HG03378 (cell line): ENCODE measurements around the gene HOXC4.
"Not testable (repeated sequence)": the region's sequence is repeated elsewhere in the genome, so short reads cannot be mapped to it uniquely, and the experiment has no call there.

Experiments
- ATAC-seq: cut with Tn5 transposase; IDR thresholded peaks from one replicate; pipeline ENCODE4 v1.9.1; 2021; ENCODE audit warnings: mild to moderate bottlenecking, moderate library complexity; ENCODE audit not compliant: unreplicated experiment

HOXC4 gene

DNA sequence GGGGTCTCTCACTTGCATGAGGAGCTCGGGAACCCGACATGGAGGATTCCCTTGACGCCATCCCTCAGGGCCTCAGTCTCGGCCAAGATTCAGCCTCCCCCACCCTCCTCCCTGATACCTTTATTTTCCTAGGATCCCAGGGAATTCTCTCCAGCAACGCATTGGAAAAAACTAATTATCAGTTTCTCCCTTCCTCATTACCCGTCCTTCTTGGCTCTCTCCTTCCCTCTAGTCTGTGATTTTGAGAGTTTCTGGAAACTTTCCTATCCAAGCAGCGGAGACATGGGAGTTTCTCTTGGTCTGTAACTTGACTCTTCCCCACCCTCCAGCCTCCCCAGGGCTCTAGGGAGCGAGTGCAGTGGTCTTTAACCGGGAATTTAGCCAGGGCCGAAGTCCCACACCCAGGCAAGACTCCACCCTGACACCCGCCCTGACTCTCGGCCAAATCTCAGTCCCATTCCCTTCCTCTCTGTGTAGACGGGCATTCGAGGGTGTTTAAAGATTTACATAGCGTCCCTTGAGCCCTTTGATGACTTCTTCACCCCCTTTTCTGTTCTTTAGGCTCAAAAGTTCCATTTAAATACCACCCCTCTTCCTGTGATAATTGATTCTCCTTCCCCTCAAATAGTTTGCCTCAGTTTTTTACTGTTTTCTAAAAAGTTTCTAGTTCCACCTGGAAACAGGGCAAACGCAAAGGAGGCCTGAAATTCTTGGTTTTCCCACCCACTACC lies 14.1 kb upstream of the HOXC4 start:
- no peak for ATAC-seq

DNA sequence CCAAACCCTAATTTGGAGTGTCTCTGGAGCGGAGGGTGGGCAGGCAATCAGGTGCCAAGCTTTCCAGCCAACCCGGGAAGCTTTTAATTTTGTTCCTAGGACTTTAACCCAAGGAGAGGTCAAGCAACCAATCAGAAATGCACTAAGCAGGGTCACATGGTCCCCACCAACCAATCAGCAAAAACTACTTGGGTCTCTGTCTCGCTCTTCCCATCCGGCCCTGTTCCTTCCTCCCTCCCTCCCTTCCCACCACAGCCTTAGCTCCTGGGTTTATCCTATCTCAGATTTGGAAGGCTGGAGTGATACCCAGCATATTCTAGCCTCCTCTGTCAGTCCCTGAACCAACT lies 13.5 kb upstream of the HOXC4 start:
- ATAC-seq, result no peak

DNA sequence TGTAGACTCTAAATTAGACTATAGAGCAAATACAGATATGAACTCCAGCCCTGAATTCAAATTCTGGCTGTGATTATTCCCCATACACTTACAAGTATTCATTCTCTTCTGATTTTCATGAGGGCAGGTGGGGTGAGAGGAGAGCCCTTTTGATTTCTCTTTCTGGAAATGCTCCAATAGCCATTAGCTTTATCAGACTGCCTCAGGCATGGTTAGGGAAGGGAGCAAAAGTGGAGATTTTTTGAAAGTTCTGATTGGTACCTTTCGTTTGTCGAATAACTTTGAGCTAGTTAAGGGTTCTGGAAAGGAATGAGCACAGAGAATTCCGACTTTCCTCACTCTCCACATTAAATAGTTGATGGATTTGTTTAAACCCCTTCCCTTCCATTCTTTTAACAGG lies 13.0 kb upstream of the HOXC4 start:
- ATAC-seq, result no peak

DNA sequence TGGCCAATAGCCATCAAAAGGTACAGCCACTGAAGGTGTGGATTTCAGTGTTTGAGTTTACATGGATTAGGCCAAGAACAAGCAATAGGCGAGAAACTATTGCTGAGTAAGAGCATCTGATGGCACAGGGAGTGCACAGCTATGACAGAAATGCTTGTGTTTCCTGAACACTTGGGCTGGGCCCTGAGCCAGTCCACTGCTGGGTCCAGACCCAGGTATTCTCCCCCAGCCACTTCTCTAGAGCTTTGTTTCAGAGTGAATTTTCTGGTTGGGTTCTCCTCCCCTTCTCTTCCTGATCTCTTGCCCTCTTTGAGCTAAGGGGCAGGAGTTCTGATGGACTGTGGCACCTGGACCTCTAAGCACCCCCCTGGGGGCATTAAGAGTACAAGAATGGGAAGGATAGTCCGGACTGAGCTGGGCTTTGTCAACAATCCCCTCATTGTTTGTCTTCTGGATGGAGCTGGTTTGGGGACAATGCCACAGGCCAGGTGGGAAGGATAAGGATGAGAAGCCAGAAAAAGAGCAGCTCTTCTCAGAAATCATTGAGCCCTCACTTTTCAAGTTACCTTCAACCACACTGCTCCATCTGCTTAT lies 12.4 kb upstream of the HOXC4 start:
- ATAC-seq, result no peak

DNA sequence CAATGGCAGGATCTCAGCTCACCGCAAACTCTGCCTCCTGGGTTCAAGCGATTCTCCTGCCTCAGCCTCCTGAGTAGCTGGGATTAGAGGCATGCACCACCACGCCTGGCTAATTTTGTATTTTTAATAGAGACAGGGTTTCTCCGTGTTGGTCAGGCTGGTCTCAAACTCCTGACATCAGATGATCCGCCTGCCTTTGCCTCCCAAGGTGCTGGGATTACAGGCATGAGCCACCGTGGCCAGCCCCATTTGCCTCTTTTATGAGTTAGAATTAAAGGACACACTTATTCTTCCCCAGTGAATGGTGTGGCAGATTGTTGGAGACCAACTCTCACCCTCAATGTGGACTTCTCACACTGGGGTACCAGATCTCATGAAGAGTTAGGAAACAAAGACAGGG lies 11.6 kb upstream of the HOXC4 start:
- not testable (repeated sequence) for ATAC-seq

DNA sequence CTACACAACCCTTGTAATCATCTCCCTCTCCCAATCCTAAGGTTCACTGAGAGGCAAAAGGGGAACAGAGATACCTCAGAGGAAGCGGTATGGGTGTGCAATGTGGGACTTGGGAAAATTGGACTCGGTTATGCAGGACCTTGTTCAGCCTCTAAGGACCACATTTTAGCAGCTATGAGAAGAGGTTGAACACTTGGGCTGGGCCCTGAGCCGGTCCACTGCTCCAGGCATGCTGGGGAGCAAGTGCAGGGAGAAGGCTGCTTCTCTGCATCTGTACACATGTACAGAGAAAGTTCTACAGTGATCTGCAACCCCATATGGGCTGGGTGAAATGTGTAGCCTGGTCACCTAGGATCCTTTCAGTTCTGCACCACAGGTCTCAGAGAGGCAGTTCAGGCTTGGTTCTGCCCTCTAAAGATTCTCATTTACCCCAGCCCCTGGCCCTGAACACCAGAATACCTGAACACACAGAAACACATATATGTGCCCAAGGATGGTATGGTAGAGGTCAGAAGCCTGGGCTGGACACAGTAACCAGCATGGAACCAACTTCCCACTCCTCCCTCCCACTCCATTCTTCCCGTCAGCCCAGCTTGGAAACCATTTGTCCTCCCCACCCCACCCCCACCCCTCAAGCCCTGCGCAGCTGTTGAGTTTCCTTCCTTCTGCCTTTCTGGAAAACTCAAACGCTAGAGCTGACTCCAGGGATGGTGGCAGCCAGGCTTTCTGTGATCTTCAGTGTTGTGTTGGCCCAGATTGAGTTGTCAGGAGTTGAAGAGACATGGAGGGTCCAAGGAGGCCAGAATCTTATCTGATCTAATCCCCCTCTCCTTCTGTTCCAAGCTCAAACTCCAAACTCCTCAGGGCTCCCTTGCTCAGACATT lies 10.4 kb upstream of the HOXC4 start:
- no peak for ATAC-seq

DNA sequence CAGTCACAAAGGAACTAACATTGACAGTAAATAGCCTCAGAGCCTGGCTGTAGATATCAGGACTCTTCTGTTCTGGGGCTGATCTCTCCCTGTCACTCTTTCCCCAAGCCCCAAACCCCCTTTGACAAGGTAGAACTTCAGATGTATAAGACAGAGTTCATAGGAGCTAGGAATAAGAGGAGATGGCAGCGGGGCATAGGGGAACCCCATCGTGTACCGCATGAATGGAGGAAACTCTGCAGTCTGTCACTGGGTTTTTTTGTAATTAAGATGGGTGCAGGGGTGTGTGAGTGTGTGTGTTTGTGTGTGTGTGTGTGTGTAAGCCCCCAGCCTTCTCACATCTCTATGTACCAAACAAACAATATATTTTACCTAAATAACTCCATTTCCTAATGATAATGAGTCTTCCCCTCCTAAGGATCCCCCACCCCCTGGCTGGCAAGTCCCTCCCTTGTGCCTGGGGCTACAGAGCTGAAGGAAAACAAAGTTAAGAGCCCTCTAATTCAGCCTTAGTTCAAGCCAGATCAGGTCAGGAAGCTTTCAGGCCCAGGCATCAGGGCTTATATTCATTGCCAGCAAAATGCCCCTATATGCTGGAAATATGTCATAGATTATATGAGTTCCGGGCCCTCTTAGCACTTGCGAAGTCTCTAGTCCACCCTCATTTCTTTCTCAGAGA lies 9.1 kb upstream of the HOXC4 start:
- ATAC-seq, result no peak

DNA sequence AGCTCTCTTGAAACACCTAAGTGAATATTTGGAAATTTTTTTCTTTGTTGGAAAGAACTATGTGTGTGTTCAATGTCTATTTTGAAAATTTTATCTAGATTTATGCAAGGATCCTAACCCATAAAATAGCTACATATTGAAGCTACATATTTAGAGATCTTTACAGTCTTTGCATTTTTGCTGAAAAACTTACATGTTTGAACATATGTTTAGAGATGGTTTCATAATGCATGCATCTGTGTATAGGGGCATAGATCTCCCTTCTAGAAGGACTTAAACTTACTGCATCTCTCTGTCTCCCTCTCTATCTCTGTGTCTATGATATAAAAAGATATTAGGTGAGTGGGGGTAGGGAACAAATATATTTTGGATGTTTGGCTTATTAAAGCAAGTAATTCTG lies 8.2 kb upstream of the HOXC4 start:
- no peak for ATAC-seq

DNA sequence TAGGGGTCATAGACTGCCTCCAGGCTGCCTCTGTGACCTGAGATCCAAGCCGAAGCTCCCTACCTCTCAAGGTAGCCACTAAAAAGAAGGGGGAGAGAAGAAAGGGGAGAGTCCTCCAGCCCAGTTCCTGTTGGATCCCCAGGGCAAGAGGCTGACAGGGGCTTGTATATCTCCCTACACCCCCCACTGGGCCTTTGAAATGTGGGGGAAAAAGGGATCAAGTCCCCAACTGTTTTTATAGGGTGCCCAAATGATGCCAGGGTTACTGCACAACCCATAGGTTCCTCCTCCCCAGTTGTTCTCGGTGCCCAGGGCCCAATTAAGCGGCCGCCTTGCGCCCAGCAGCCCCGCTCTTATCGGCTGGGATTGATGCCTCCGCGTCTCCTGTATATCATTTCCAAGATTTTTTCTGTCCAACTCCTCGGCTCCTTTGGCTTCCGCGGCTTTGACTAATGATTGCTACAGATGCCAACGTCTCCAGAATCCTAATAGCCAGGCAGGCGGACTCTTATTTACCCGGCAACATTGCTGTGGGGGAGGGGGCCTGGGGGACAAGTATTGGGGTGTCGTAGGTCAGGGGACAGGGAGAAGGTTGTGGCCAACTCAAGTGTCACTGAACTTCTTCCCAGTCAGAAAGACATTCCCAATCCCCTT lies 7.6 kb upstream of the HOXC4 start:
- no peak for ATAC-seq

DNA sequence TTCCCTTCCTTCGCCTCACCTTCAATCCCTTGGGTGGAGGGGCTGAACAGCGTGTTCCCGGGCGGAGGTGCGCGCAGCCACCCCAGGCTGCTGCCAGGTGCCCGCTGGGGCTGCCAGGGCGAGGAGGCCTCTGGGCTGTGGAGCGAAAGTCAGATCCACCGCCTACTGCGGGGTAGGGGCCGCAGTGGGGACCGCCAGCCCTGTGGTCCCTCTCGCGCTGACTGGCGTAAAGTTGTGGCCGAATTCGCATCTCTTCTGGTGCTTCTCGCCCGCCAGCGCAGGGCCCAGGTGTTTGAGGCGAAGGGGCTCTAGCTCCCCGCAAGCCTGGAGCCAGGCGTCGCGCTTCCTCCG lies 6.9 kb upstream of the HOXC4 start:
- no peak for ATAC-seq

DNA sequence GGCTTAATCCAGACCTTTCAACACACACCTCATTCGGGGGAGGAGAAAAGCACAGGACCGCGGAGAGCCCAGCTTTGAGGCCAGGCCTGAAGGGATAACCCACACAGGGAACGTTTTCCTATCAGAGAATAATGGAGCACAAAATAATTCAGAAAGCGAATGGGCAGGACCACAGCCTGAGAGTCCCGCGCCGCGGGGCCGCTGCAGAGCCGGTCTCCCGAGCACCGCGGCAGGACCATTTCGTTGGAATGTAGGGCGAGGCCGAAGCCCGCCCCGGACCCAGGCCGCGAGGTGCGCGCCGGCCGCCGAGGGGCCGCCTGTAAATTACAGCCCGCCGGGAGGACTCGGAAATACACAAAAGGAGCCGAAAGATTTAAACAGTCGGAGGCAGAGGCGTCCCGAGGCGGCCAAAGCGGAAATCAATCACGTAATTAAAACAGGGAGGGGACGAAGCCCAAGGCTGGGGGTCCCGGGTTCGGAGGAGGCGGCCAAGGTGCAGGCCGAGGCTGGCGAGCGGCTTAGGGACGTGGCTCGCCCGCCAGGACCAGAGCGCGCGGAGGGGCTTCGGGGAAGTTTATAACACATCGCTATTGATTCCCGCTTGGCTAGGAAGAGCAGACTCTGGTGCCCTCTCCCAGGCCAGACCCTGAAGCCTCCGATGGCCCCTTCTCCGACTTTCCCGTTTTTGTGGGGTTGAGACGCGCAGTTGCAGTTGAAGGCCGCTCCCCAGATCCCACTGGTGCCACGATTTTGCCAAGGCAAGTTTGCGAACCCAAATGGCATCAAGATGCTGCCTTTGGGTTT lies 6.3 kb upstream of the HOXC4 start:
- ATAC-seq, result no peak

DNA sequence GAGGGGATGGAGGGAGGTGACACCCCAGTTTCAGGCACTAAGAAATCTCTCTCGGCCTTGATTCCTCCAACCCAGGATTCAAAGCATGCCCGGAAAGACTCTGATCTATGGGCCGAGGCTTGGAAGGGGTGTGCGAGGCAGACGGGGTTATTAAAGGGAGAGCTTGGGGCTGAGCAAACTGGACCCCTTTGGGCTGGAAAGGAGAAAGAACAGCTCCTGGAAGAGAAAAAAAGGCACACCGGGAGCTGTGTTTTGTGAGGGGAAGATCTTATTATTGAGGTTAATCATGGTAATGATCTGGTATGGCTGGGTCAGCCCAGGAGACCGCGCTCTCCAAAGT lies 5.7 kb upstream of the HOXC4 start:
- no peak for ATAC-seq

DNA sequence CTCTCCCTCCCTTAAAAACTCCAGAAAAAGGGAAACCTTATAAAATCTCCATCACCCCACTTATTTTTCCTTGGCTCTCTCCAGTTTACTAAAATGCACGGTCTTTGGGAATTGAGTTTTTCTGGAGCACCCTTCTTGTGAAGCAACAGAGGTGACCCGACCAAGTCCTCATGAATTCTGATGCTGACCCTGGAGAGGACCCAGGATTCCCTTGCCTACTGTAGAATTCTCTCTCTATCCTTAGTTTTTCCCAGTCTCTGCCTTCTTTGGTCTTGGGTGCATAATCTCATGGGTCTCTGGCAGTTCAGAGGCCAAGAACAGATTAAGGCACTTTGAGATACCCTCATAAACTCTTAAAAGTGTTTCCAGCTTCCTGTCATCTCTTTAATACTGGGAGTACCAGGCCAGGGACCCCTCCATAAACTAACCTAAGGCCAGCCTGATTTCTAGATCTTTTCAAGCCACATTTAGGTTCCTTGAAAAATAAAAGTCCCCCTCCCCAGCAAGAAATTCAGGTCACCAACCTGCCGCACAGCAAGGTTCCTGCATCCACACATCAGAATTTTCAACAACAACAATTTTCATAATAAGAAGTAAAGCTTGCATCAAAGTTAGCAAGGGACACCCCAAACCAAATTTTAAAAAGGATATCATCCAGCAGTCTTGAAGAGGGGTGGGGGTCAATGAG lies 5.1 kb upstream of the HOXC4 start:
- no peak for ATAC-seq

DNA sequence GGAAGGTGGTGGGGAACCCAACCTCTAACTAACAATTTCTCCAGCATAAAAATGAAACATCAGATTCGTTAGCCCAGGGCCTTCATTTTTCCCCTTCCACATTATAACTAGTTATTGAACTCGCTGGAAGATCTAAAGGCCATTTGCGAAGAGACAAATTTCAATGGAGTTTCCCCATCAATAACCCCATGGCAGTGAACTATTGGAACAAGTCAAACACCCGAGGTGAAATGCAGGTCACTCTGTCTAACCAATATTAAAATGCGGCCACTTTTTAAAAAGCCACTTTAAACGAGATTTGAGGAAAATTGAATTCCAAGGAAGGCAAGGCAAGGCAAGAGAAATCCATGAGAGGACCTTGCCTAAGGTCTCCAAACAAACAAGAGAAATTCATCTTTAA lies 4.5 kb upstream of the HOXC4 start:
- no peak for ATAC-seq

DNA sequence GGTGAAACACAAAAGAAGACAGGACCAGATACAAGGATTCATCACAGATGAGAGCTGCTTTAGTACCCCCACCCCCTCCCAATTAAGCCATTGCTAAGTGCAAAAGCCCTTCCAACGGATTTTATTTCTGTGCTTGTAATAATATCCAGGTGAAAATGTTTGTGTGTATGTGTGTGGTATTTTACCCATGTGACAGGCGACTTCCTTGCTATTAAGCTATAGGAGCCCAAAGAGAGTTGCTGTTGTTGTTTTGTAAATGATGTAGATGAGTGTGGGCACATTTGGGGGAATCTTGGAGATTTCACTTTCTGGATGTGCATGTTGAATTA lies 3.2 kb upstream of the HOXC4 start:
- ATAC-seq, result no peak

DNA sequence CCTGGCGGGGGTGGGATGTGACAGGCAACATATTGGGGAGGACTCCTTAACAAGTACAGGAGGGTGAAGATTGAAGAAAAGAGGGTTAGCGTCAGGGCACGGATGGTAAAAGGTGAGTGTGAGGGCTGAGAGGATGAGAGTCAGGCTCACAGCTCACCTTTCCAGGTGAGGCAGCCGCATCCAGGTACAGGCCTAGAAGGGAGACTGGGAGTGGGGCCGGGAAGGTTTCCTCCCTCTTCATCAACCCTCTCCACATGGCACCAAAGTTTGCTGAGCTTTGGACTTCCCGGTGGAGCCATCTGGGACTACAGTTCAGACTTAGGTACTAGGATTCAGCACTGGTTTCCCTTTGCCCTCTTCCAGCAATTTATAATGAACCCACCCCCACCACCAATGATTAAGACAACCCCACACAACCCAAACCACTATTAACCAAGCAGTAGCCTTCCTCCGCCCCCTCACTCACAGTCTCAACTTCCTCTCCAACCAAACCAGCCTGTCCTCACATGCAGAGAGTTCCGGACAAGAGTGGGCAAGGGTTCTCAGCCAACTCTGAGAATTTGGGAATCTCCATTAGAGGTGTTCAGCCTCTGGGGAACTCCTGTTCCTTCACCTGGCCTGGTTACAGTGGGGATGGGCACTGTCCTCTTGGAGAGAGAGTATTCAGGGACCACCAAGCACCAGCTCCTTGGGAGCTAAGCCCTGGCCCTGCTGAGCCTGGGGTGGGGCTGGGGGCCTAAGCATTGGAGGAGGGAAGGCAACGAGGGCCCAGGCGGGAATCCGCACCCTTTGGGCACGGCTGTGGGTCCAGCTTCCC lies 2.4 kb upstream of the HOXC4 start:
- no peak for ATAC-seq

DNA sequence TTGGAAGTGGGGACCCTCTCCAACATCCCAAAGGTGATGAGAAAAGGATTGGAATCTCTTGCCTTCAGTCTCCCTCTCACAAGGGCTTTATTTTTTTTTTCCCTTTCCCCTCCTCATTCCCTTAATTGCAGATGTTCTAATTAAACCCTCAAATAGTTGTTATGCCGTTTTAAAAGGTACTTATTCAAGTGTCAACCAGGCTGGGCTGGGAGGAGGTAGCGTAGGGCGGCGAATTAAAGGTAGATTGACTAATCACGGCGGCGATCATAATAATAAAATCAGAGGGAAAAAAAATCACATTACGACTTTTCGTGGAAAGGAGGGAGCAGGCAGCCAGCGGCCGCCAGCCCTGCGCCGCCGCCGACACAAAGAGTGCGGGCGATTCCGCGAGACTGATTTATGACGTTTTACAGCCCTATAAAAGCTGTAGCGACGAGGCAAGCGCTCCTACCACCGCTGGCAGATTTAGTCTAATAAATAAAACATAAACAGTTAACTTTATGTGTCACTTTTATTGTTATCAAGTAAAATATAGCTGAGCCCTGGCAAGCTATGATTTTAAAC lies 1.7 kb upstream of the HOXC4 start:
- ATAC-seq, result no peak

DNA sequence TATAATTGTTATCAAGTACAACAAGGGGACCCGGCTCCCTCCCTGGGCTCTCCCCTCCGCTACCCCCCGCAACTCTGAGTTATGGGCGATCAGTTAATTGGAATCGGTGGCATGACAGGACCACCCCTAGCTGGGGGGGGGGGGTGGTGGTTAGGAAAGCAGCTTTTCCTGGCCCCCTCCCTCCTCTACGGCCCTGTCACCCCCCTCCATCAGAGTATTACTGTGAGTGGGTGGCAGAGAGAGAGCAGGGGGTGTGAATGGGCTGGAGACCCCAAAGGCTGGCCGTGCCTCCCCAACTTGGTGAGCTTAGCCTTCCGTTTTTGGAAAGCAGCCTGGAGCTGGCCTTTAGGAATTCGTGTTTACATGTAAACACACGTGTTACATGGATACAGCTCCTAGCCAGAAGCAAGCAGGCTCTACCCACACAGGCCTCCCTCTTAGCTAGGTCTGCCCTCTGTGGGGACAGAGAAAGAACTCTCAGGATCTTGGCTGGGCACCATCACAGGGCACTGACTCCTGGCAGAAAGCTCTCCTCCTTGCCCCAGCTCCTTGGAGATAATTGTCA lies 1.1 kb upstream of the HOXC4 start:
- no peak for ATAC-seq
